Neutrophil (primary cell): ENCODE results near the gene FARSA.
A peak's percentile ranks its signal among the peaks of the same experiment; 100 is the strongest.

Experiments used
- H3K27ac ChIP-seq: fragments of 200-600 bp; sonication (generic); 2 replicates; pipeline ENCODE4 v1.5.1; 2016; ENCODE audit warnings: mild to moderate bottlenecking, moderate library complexity
- H3K27me3 ChIP-seq: fragments of 200-600 bp; sonication (generic); 2 replicates; pipeline ENCODE4 v1.6.0; 2016; ENCODE audit warnings: mild to moderate bottlenecking
- H3K36me3 ChIP-seq: fragments of 200-600 bp; sonication (generic); 2 replicates; pipeline ENCODE4 v1.5.1; 2017
- H3K4me1 ChIP-seq, 2 experiments: fragments of 200-600 bp in 1 of 2; sonication (generic) in 1 of 2; 1 replicate in 1 of 2; 2 replicates in 1 of 2; pipeline versions ENCODE4 v1.5.1 to v1.6.1; 2013 to 2016; ENCODE audit warnings: low read depth in 1 of 2, low read length in 1 of 2, mild to moderate bottlenecking in 1 of 2, moderate library complexity in 1 of 2; ENCODE audit not compliant: control insufficient read depth in 1 of 2, insufficient read depth in 1 of 2
- H3K4me3 ChIP-seq, 2 experiments: fragments of 200-600 bp in 1 of 2; sonication (generic) in 1 of 2; 1 replicate in 1 of 2; 2 replicates in 1 of 2; pipeline ENCODE4 v1.5.1; 2013 to 2016; ENCODE audit warnings: low read depth in 1 of 2, low read length in 1 of 2, mild to moderate bottlenecking in 1 of 2, moderate library complexity in 1 of 2
- H3K9me3 ChIP-seq: fragments of 200-600 bp; sonication (generic); 2 replicates; pipeline ENCODE4 v1.5.1; 2016
- TF ChIP-seq, protein P1 (sequence below): fragments of 200-600 bp; sonication (generic); IDR thresholded peaks from 2 replicates; pipeline ENCODE4 v1.5.1; 2016; ENCODE audit warnings: antibody characterized with exemption

The FARSA gene

DNA sequence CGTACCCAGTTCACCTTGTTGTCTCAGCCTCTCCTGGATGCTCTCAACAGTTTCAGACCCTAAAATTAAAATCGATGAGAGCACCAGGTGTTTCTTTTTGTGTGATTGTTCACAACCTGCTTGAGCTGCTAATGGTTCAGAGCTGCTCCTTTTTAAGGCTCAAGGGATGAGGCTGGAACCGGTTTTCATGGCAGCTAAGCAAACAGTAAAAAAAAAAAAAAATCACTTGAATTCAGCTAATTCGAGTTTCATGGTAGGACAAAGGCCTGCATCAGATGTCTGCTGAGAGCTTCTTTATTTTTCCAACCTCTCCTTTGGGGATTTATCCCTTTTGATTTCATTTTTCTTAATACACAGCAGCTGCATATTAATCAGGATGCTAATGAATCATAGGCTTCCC lies 20.9 kb downstream of the FARSA start:
- TF ChIP-seq, protein P1, sequence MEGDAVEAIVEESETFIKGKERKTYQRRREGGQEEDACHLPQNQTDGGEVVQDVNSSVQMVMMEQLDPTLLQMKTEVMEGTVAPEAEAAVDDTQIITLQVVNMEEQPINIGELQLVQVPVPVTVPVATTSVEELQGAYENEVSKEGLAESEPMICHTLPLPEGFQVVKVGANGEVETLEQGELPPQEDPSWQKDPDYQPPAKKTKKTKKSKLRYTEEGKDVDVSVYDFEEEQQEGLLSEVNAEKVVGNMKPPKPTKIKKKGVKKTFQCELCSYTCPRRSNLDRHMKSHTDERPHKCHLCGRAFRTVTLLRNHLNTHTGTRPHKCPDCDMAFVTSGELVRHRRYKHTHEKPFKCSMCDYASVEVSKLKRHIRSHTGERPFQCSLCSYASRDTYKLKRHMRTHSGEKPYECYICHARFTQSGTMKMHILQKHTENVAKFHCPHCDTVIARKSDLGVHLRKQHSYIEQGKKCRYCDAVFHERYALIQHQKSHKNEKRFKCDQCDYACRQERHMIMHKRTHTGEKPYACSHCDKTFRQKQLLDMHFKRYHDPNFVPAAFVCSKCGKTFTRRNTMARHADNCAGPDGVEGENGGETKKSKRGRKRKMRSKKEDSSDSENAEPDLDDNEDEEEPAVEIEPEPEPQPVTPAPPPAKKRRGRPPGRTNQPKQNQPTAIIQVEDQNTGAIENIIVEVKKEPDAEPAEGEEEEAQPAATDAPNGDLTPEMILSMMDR, result no peak
- Histone ChIP-seq H3K4me1 (peaks cover 27 to 29% of the 10 kb centered on the region in 2 experiments), H3K27ac (peak overlapping the region; percentile 78), H3K27me3 (no peaks in the 10 kb centered on the region), H3K36me3 (no peaks in the 10 kb centered on the region), H3K9me3 (no peaks in the 10 kb centered on the region), H3K4me3 (peak overlapping the region in 1 of 2 experiments; percentile 28)

DNA sequence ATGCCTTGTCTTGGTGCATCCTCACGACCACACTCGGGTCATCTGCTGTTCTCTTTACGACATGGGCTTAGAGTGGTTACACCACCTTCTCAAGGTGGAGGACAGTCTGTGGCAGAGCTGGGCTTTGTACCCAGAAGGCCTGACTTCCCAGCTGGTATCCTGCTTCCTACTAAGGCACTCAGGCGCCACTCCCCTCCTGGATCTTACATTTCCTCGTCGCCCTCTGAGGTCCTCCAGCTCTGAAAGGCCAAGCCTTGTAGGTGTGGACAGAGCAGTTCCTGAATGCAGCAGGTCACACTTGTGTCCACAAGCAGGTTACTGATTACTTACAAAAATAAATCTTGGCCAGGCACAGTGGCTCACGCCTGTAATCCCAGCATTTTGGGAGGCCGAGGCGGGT lies 26.3 kb downstream of the FARSA start:
- Histone ChIP-seq H3K36me3 (no peaks in the 10 kb centered on the region), H3K4me1 (peaks cover under 1 to 1% of the 10 kb centered on the region in 2 experiments), H3K9me3 (no peaks in the 10 kb centered on the region), H3K27me3 (no peaks in the 10 kb centered on the region), H3K4me3 (no peak overlapping the region), H3K27ac (no peak overlapping the region)
- TF ChIP-seq, protein P1, result no peak

DNA sequence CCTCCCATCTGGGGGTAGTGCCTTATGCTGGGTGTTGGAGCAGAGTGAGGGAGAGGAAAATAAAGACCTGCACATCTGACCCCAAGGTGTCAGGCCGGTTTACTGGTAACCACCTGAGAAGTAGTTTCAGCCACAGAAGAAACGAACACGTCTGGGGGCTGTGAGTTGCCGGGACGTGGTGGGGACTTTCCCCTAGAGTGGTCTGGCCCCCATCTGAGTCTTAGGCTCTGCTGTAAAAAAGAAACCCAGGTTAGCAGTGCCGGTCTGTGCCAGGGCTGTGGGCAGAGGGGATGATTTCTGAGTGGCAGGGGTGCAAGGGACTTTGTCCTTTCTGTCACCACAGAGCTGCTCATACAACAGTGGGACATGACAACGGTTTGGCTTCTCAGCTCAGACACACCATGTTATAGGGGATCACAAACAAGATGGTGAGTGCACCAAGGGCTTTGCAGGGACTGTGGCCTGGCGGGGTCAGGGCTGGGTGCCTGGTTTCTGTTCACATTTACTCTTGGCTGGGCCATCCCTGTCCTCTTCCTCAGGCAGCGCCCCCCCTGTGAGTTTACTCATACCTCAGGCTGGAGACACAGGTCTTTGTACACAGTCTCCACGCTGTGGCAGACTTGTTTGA lies 33.5 kb downstream of the FARSA start:
- TF ChIP-seq, protein P1, result no peak
- no peaks in the 10 kb centered on the region for H3K9me3 ChIP-seq
- H3K36me3 ChIP-seq, result peaks cover 47% of the 10 kb centered on the region
- H3K27me3 ChIP-seq, result no peaks in the 10 kb centered on the region
- no peak overlapping the region for H3K27ac ChIP-seq
- no peaks in the 10 kb centered on the region for H3K4me1 ChIP-seq
- H3K4me3 ChIP-seq, result no peak overlapping the region

DNA sequence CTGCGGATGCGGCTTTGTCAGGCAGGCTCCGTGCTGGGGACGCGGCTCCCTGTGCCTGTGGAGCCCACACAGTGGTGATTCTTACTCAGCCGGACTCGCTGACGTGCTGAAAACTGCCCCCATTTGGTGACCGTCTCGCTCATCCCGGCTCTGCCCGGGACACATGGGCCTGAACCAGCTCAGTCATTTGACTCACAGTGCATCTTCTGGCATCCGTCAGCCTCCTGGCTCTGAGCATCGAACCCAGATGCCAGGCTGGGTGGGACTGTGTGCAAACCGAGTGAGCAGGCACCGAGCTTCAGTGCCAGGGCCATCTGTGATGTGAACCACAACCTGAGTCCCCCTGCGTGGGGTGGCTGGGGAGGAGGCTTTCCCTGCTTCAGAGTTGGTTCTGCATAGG lies 37.1 kb downstream of the FARSA start:
- H3K36me3 ChIP-seq, result peaks cover 60% of the 10 kb centered on the region

DNA sequence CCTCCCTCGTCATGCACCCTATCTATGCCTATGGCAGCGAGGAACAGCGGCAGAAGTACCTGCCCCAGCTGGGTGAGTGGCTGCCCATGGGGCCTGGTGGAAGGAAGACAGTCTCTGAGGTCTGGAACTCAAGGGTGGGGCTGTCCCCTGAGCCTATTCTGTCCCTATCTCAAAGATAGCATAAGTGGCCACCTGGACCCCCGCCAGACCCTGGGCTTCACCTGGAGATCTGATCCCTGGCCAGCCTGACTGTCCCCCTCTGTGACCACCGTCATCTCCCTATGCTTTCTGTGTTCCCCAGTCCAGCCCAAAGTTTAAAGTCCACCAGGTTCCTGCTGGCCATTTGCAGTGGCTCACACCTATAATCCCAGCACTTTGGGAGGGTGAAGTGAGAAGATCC lies 39.9 kb downstream of the FARSA start:
- no peak overlapping the region for H3K27ac ChIP-seq
- peaks cover 39% of the 10 kb centered on the region for H3K36me3 ChIP-seq
- no peaks in the 10 kb centered on the region for H3K9me3 ChIP-seq
- peaks cover 10 to 17% of the 10 kb centered on the region in 2 experiments for H3K4me1 ChIP-seq
- no peak overlapping the region for H3K4me3 ChIP-seq
- TF ChIP-seq, protein P1, result no peak
- no peaks in the 10 kb centered on the region for H3K27me3 ChIP-seq

More for the DNA sequence above, 37.1 kb downstream of the FARSA start:
- Histone ChIP-seq H3K27me3 (no peaks in the 10 kb centered on the region), H3K4me1 (peaks cover 6% of the 10 kb centered on the region in 2 experiments), H3K27ac (no peak overlapping the region), H3K4me3 (no peak overlapping the region), H3K9me3 (no peaks in the 10 kb centered on the region)
- TF ChIP-seq, protein P1, result no peak
